Measurements from ENCODE around the gene DHRS2.

The DHRS2 gene

DNA sequence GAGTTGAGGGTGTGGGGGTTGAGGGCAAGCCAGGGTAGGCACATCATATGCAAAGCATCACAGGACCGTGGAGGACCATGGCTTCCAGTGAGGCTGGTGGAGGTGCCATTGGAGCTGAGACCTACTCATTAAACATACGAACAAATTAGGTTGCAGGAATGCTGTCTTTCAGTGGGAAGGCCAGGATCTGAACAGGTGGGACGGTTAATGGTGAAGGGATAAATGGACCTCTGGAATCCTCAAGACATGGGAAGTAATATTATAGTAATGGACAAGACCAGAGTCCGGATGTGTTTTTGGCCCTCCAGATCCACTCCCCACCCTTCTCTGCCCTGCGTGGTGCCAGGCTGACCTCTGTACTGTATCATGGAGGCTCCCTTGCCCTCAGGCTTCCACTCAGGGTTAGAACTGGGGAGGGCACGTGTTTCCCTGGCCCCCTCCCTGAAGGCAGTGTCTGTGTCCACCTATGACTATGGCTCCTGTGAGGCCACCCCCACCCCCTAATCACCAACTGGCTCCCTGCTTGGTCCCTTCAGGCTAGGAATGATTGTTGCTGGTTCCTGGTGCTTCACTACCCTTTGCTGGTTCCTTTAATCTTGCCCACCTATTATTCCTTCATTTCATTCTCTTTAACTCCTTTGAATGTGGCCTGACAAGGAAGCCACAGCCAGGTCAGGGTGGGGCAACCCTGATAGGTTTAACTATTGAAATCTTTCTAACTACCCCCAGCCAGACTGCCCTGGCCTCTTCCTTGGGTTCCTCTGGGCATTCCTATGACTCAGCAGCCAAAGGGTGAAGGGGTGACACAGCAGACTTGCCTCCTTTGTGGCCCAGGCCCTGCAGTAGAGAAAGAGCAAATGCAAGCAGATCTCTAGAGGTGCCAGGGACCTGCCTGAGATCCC is 10.7 kb downstream of the DHRS2 start:
- Histone ChIP-seq H3K9ac (ENCODE audit: low read length) (no peak overlapping the region), H3K4me3 (ENCODE audit: low read length) (no peak overlapping the region), H3K9me3 (ENCODE audit: control insufficient read depth, low read length) (no peaks in the 10 kb centered on the region), H3K36me3 (ENCODE audit: control insufficient read depth, insufficient read depth, low read length) (no peaks in the 10 kb centered on the region), H3K27me3 (ENCODE audit: control insufficient read depth, insufficient read depth, low read length) (peaks cover 2% of the 10 kb centered on the region), H3K4me1 (ENCODE audit: control insufficient read depth, insufficient read depth, low read length) (peaks cover 9% of the 10 kb centered on the region)

- Histone ChIP-seq H3K4me3 (ENCODE audit: low read length) (no peak overlapping the region), H3K9ac (ENCODE audit: low read length) (no peak overlapping the region), H3K9me3 (ENCODE audit: control insufficient read depth, low read length) (no peaks in the 10 kb centered on the region), H3K36me3 (ENCODE audit: control insufficient read depth, insufficient read depth, low read length) (no peaks in the 10 kb centered on the region), H3K27me3 (ENCODE audit: control insufficient read depth, insufficient read depth, low read length) (peaks cover 2% of the 10 kb centered on the region), H3K4me1 (ENCODE audit: control insufficient read depth, insufficient read depth, low read length) (peaks cover 6% of the 10 kb centered on the region)
Observed at GRCh38 chr14:23647619-23648018, 11.5 kb downstream of the DHRS2 start.

- Histone ChIP-seq H3K4me1 (ENCODE audit: control insufficient read depth, insufficient read depth, low read length) (peaks cover 6% of the 10 kb centered on the region), H3K27me3 (ENCODE audit: control insufficient read depth, insufficient read depth, low read length) (peaks cover 2% of the 10 kb centered on the region)
Observed at GRCh38 chr14:23648764-23649460, 12.7 kb downstream of the DHRS2 start.

DNA sequence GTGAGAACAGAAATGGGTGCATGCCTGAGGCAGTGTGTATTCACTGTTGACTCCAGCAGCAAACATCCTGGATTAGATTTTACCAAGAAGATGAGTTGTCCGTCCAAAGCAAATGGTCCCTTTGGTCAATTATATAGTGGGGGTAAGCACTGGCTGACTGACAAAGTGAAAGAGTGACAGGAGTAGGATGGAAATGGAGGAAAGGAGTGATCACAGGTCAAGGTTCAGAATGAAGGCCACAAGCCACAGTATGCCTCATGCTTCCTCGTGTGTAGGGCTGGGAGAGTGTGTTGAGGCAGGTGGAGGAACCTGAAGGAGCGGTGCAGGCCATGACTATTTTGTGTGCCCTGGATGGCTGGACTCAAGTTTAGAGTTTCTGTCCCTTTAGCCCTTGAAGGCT is 14.3 kb downstream of the DHRS2 start:
- H3K36me3 ChIP-seq (ENCODE audit: control insufficient read depth, insufficient read depth, low read length), result no peaks in the 10 kb centered on the region
- peaks cover 2% of the 10 kb centered on the region for H3K27me3 ChIP-seq (ENCODE audit: control insufficient read depth, insufficient read depth, low read length)
- H3K9me3 ChIP-seq (ENCODE audit: control insufficient read depth, low read length), result no peaks in the 10 kb centered on the region
- H3K9ac ChIP-seq (ENCODE audit: low read length), result no peak overlapping the region
- H3K4me1 ChIP-seq (ENCODE audit: control insufficient read depth, insufficient read depth, low read length), result peaks cover 6% of the 10 kb centered on the region
- H3K4me3 ChIP-seq (ENCODE audit: low read length), result no peak overlapping the region

More at GRCh38 chr14:23648764-23649460, 12.7 kb downstream of the DHRS2 start:
- no peaks in the 10 kb centered on the region for H3K36me3 ChIP-seq (ENCODE audit: control insufficient read depth, insufficient read depth, low read length)
- no peaks in the 10 kb centered on the region for H3K9me3 ChIP-seq (ENCODE audit: control insufficient read depth, low read length)
- no peak overlapping the region for H3K9ac ChIP-seq (ENCODE audit: low read length)
- H3K4me3 ChIP-seq (ENCODE audit: low read length), result no peak overlapping the region

- Histone ChIP-seq H3K36me3 (ENCODE audit: control insufficient read depth, insufficient read depth, low read length) (no peaks in the 10 kb centered on the region), H3K9ac (ENCODE audit: low read length) (no peak overlapping the region), H3K4me3 (ENCODE audit: low read length) (no peak overlapping the region), H3K4me1 (ENCODE audit: control insufficient read depth, insufficient read depth, low read length) (no peaks in the 10 kb centered on the region), H3K9me3 (ENCODE audit: control insufficient read depth, low read length) (no peaks in the 10 kb centered on the region), H3K27me3 (ENCODE audit: control insufficient read depth, insufficient read depth, low read length) (no peaks in the 10 kb centered on the region)
Observed at GRCh38 chr14:23653051-23653450, 16.9 kb downstream of the DHRS2 start.

GRCh38 chr14:23654231-23654630 is 18.1 kb downstream of the DHRS2 start:
- Histone ChIP-seq H3K4me3 (ENCODE audit: low read length) (no peak overlapping the region), H3K9me3 (ENCODE audit: control insufficient read depth, low read length) (no peaks in the 10 kb centered on the region), H3K36me3 (ENCODE audit: control insufficient read depth, insufficient read depth, low read length) (no peaks in the 10 kb centered on the region), H3K4me1 (ENCODE audit: control insufficient read depth, insufficient read depth, low read length) (no peaks in the 10 kb centered on the region), H3K9ac (ENCODE audit: low read length) (no peak overlapping the region), H3K27me3 (ENCODE audit: control insufficient read depth, insufficient read depth, low read length) (no peaks in the 10 kb centered on the region)

GRCh38 chr14:23657959-23658470 is 21.9 kb downstream of the DHRS2 start:
- Histone ChIP-seq H3K4me3 (ENCODE audit: low read length) (no peak overlapping the region), H3K27me3 (ENCODE audit: control insufficient read depth, insufficient read depth, low read length) (no peaks in the 10 kb centered on the region), H3K4me1 (ENCODE audit: control insufficient read depth, insufficient read depth, low read length) (no peaks in the 10 kb centered on the region), H3K36me3 (ENCODE audit: control insufficient read depth, insufficient read depth, low read length) (no peaks in the 10 kb centered on the region), H3K9ac (ENCODE audit: low read length) (no peak overlapping the region), H3K9me3 (ENCODE audit: control insufficient read depth, low read length) (no peaks in the 10 kb centered on the region)

- Histone ChIP-seq H3K4me1 (ENCODE audit: control insufficient read depth, insufficient read depth, low read length) (no peaks in the 10 kb centered on the region), H3K9ac (ENCODE audit: low read length) (no peak overlapping the region), H3K4me3 (ENCODE audit: low read length) (no peak overlapping the region), H3K27me3 (ENCODE audit: control insufficient read depth, insufficient read depth, low read length) (no peaks in the 10 kb centered on the region), H3K36me3 (ENCODE audit: control insufficient read depth, insufficient read depth, low read length) (no peaks in the 10 kb centered on the region), H3K9me3 (ENCODE audit: control insufficient read depth, low read length) (no peaks in the 10 kb centered on the region)
Observed at GRCh38 chr14:23660290-23661226, 24.4 kb downstream of the DHRS2 start.

GRCh38 chr14:23661542-23661941 is 25.4 kb downstream of the DHRS2 start:
- Histone ChIP-seq H3K27me3 (ENCODE audit: control insufficient read depth, insufficient read depth, low read length) (no peaks in the 10 kb centered on the region), H3K4me3 (ENCODE audit: low read length) (no peak overlapping the region), H3K9me3 (ENCODE audit: control insufficient read depth, low read length) (no peaks in the 10 kb centered on the region), H3K9ac (ENCODE audit: low read length) (no peak overlapping the region), H3K4me1 (ENCODE audit: control insufficient read depth, insufficient read depth, low read length) (no peaks in the 10 kb centered on the region), H3K36me3 (ENCODE audit: control insufficient read depth, insufficient read depth, low read length) (no peaks in the 10 kb centered on the region)

DNA sequence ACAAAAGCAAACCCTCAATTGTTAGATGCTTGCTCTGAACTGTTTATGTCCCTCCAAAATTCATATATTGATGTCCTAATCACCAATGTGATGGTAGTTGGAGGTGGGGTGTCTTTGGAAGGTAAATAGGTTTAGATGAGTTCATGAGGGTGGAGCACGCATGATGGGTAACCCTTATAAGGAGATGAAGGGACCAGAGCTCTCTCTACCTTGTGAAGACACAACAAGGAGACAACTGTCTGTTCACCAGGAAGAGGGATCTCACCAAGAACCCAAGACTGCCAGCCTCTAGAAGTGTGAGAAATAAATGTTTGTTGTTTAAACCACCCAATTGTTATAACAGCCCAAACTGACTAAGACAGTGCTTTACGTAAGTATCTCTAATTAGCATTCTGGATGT is 27.0 kb downstream of the DHRS2 start:
- Histone ChIP-seq H3K9me3 (ENCODE audit: control insufficient read depth, low read length) (no peaks in the 10 kb centered on the region), H3K9ac (ENCODE audit: low read length) (no peak overlapping the region), H3K4me3 (ENCODE audit: low read length) (no peak overlapping the region), H3K36me3 (ENCODE audit: control insufficient read depth, insufficient read depth, low read length) (no peaks in the 10 kb centered on the region), H3K27me3 (ENCODE audit: control insufficient read depth, insufficient read depth, low read length) (no peaks in the 10 kb centered on the region), H3K4me1 (ENCODE audit: control insufficient read depth, insufficient read depth, low read length) (no peaks in the 10 kb centered on the region)

DNA sequence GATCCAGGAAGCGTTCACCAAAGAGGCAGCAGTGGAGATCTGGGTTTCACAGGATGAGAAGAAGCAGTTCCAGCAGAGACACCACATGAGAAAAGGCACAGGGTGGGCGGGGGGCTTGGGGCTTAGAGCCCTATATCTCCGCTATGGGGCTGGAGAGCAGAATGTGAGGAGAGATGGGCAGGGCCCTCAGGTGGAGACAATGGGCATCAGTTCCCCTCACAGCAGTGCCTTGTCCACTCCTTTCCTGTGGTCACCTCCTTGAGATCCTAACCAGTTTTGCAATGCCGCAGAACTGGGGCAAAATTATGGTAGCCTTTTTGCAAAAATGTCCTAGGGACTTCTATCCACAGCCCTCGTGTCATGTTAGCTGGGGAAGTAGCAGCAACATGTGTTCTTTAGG is 27.5 kb downstream of the DHRS2 start:
- Histone ChIP-seq H3K4me3 (ENCODE audit: low read length) (no peak overlapping the region), H3K36me3 (ENCODE audit: control insufficient read depth, insufficient read depth, low read length) (no peaks in the 10 kb centered on the region), H3K9me3 (ENCODE audit: control insufficient read depth, low read length) (no peaks in the 10 kb centered on the region), H3K27me3 (ENCODE audit: control insufficient read depth, insufficient read depth, low read length) (no peaks in the 10 kb centered on the region), H3K4me1 (ENCODE audit: control insufficient read depth, insufficient read depth, low read length) (no peaks in the 10 kb centered on the region), H3K9ac (ENCODE audit: low read length) (no peak overlapping the region)

All from mucosa of stomach (tissue), 1 donor.